ENCODE data around the gene AP2B1. TPM values are rescaled to one million over a fixed set of nuclear protein-coding genes. Genes with fewer than 3 reads are reported as not detected.

Gene AP2B1
- total and polyA plus RNA-seq, 2 experiments from 2014 or later, result 76.1 to 87.0 TPM

DNA sequence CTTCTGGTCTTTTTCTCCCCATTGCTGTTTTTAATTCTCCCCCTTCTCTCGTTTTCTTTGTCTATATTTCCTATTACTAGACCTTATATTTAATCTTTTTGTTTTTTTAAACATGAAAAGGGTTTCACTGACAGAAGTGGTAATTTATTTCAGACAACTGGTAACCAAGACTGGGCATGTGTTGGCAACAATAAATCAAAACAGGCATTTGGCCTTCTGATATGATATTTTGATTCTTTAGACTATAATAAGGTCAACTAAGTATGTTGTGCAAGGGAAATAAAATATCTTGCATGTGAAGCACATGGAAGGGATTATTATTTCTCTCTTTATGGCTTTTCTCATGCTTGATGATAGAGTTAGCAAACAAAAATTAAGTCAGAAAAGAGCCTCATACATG is 34.6 kb downstream of the AP2B1 start:
- 84% methylated on average over 1 of the region's 1 CpG for WGBS (ENCODE audit: low lambda C conversion rate, missing lambda C conversion rate)
- H3K4me2 ChIP-seq, result no peak overlapping the region
- no peaks in the 10 kb centered on the region for H3K36me3 ChIP-seq (replicated peaks; ENCODE audit: insufficient read depth, low read depth)
- H2AFZ ChIP-seq, result no peak overlapping the region
- no peak overlapping the region for H3K27ac ChIP-seq
- no peaks in the 10 kb centered on the region for H4K20me1 ChIP-seq (ENCODE audit: insufficient read depth, poor library complexity, severe bottlenecking)
- no peak overlapping the region for H3K4me3 ChIP-seq
- H3K4me1 ChIP-seq (ENCODE audit: insufficient read depth), result peaks cover 4% of the 10 kb centered on the region
- peaks cover 5% of the 10 kb centered on the region for H3K79me2 ChIP-seq
- TF ChIP-seq EZH2phosphoT487 (IDR thresholded peaks at IDR 0.05; ENCODE audit: low read depth, severe bottlenecking, unreplicated experiment) (no peak), EZH2 (IDR thresholded peaks at IDR 0.05; ENCODE audit: borderline replicate concordance) (no peak)
- TF ChIP-seq, protein P1, sequence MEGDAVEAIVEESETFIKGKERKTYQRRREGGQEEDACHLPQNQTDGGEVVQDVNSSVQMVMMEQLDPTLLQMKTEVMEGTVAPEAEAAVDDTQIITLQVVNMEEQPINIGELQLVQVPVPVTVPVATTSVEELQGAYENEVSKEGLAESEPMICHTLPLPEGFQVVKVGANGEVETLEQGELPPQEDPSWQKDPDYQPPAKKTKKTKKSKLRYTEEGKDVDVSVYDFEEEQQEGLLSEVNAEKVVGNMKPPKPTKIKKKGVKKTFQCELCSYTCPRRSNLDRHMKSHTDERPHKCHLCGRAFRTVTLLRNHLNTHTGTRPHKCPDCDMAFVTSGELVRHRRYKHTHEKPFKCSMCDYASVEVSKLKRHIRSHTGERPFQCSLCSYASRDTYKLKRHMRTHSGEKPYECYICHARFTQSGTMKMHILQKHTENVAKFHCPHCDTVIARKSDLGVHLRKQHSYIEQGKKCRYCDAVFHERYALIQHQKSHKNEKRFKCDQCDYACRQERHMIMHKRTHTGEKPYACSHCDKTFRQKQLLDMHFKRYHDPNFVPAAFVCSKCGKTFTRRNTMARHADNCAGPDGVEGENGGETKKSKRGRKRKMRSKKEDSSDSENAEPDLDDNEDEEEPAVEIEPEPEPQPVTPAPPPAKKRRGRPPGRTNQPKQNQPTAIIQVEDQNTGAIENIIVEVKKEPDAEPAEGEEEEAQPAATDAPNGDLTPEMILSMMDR (IDR thresholded peaks at IDR 0.05; ENCODE audit: poor library complexity), result no peak
- no peaks in the 10 kb centered on the region for H3K9me3 ChIP-seq (ENCODE audit: low read depth)
- no peak for DNase-seq (ENCODE audit: low spot score)
- no peaks in the 10 kb centered on the region for H3K9me2 ChIP-seq (replicated peaks; ENCODE audit: insufficient read depth)
- H3K27me3 ChIP-seq, result no peaks in the 10 kb centered on the region

DNA sequence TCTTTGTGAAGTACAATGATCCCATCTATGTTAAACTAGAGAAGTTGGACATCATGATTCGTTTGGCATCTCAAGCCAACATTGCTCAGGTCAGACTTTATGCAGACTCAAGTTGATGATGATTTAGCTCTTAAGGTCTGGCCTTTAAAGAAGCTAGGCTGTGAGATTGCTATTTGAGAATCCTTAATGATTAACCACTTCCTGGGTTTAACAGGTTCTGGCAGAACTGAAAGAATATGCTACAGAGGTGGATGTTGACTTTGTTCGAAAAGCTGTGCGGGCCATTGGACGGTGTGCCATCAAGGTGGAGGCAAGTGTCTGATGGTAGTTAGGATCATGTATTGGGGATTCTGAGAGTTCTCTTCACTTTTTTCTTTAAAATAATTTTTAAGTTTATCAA is 40.3 kb downstream of the AP2B1 start:
- Histone ChIP-seq H3K27ac (peak overlapping the region; percentile 3), H3K27me3 (no peaks in the 10 kb centered on the region), H3K36me3 (replicated peaks; ENCODE audit: insufficient read depth, low read depth) (no peaks in the 10 kb centered on the region), H4K20me1 (ENCODE audit: insufficient read depth, poor library complexity, severe bottlenecking) (no peaks in the 10 kb centered on the region), H3K79me2 (peaks cover 2% of the 10 kb centered on the region), H3K9me2 (replicated peaks; ENCODE audit: insufficient read depth) (no peaks in the 10 kb centered on the region), H3K9me3 (ENCODE audit: low read depth) (no peaks in the 10 kb centered on the region), H3K4me2 (no peak overlapping the region), H3K4me3 (no peak overlapping the region), H2AFZ (no peak overlapping the region), H3K4me1 (ENCODE audit: insufficient read depth) (peaks cover 8% of the 10 kb centered on the region)
- WGBS (ENCODE audit: low lambda C conversion rate, missing lambda C conversion rate), result 56% methylated on average over 4 of the region's 4 CpGs
- DNase-seq (ENCODE audit: low spot score), result peak; percentile 27
- TF ChIP-seq EZH2 (IDR thresholded peaks at IDR 0.05; ENCODE audit: borderline replicate concordance) (no peak), EZH2phosphoT487 (IDR thresholded peaks at IDR 0.05; ENCODE audit: low read depth, severe bottlenecking, unreplicated experiment) (no peak)
- TF ChIP-seq, protein P1 (IDR thresholded peaks at IDR 0.05; ENCODE audit: poor library complexity), result no peak

DNA sequence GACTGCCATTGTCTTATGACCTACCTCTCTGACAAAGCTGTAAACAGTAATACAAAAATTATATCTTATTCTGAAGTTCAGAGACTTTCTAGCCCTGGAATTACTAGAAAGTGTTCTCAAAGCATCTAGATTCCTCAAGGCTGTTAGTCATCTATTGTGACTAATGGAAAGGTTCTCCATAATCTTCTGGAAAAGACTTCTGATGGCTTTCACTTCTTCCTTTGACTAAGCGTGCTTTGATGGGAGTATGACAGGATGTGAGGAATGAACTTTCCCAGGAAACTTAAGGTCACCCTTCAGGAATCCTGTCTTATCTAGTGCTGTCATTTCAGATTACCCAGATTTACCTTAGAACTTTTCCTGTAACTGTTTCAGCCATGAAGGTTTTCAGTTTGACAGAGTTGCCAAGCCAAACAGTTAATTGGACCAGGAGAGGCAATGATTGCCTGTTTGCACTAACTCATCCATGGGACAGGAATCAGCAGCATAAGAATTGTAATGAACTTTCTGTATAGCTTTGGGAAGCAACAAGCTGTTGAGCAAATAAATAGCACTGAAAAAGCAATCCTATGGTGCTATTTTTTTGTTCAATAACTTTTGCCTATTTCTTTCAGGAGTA is 43.5 kb downstream of the AP2B1 start:
- no peak for DNase-seq (ENCODE audit: low spot score)
- WGBS (ENCODE audit: low lambda C conversion rate, missing lambda C conversion rate), result 59% methylated on average over 1 of the region's 1 CpG
- Histone ChIP-seq H2AFZ (no peak overlapping the region), H3K9me2 (replicated peaks; ENCODE audit: insufficient read depth) (no peaks in the 10 kb centered on the region), H3K4me2 (no peak overlapping the region), H3K4me1 (ENCODE audit: insufficient read depth) (peaks cover 8% of the 10 kb centered on the region), H3K36me3 (replicated peaks; ENCODE audit: insufficient read depth, low read depth) (no peaks in the 10 kb centered on the region), H3K79me2 (no peaks in the 10 kb centered on the region), H3K9me3 (ENCODE audit: low read depth) (no peaks in the 10 kb centered on the region), H4K20me1 (ENCODE audit: insufficient read depth, poor library complexity, severe bottlenecking) (no peaks in the 10 kb centered on the region), H3K27ac (no peak overlapping the region), H3K27me3 (no peaks in the 10 kb centered on the region), H3K4me3 (no peak overlapping the region)
- TF ChIP-seq, protein P1 (IDR thresholded peaks at IDR 0.05; ENCODE audit: poor library complexity), result no peak

DNA sequence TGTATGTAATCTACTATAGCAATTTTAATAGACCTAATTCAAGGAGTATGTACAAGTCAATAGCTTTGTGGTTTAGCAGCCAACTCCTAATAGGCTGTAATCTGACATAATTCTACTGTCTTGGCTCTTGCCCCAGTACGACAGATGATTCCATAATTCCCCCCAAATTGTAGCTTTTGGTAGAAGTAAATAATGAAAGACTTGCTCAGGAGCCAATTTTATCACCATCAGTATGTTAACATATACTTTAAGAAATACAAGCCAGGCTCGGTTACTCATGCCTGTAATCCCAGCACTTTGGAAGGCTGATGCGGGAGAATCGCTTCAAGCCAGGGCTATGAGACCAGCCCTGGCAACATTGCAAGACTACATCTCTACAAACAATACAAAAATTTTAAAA is 53.9 kb downstream of the AP2B1 start:
- no peaks in the 10 kb centered on the region for H3K9me2 ChIP-seq (replicated peaks; ENCODE audit: insufficient read depth)
- no peak for TF ChIP-seq EZH2 (IDR thresholded peaks at IDR 0.05; ENCODE audit: borderline replicate concordance)
- TF ChIP-seq EZH2phosphoT487 (IDR thresholded peaks at IDR 0.05; ENCODE audit: low read depth, severe bottlenecking, unreplicated experiment), result no peak
- TF ChIP-seq, protein P1 (IDR thresholded peaks at IDR 0.05; ENCODE audit: poor library complexity), result no peak
- no peak overlapping the region for H3K27ac ChIP-seq
- H3K27me3 ChIP-seq, result no peaks in the 10 kb centered on the region
- H3K4me2 ChIP-seq, result no peak overlapping the region
- H4K20me1 ChIP-seq (ENCODE audit: insufficient read depth, poor library complexity, severe bottlenecking), result no peaks in the 10 kb centered on the region
- no peak overlapping the region for H3K4me3 ChIP-seq
- no peaks in the 10 kb centered on the region for H3K79me2 ChIP-seq
- no peaks in the 10 kb centered on the region for H3K9me3 ChIP-seq (ENCODE audit: low read depth)
- no peak overlapping the region for H2AFZ ChIP-seq
- DNase-seq (ENCODE audit: low spot score), result no peak
- no peaks in the 10 kb centered on the region for H3K4me1 ChIP-seq (ENCODE audit: insufficient read depth)
- H3K36me3 ChIP-seq (replicated peaks; ENCODE audit: insufficient read depth, low read depth), result no peaks in the 10 kb centered on the region
- WGBS (ENCODE audit: low lambda C conversion rate, missing lambda C conversion rate), result 87% methylated on average over 4 of the region's 4 CpGs
